ENCODE measurements around the gene TMEM131.

GRCh38 chr2:98006378-98006777 is 10.6 kb upstream of the TMEM131 start:
- TF ChIP-seq EZH2phosphoT487 (IDR thresholded peaks at IDR 0.05; ENCODE audit: unreplicated experiment) (no peak), CTCF (conservative IDR thresholded peaks at IDR 0.05; ENCODE audit: low read depth in 2 of 2) (no peak), EZH2 (IDR thresholded peaks at IDR 0.05; ENCODE audit: low read depth, unreplicated experiment) (no peak), JUNB (IDR thresholded peaks at IDR 0.05; ENCODE audit: unreplicated experiment) (no peak), POLR2AphosphoS5 (IDR thresholded peaks at IDR 0.05; ENCODE audit: low read depth) (no peak), ETS1 (IDR thresholded peaks at IDR 0.05) (no peak)
